NB4 (cell line): ENCODE measurements around the gene NFIX.

Experiments
- CTCF ChIP-seq: IDR thresholded peaks from one replicate; pipeline ENCODE4 v1.5.1; 2012; ENCODE audit warnings: low read depth, low read length
- POLR2A ChIP-seq: IDR thresholded peaks from 2 replicates; pipeline ENCODE4 v1.6.1; 2011; ENCODE audit warnings: mild to moderate bottlenecking; ENCODE audit not compliant: insufficient read length; ENCODE audit errors: extremely low read depth

DNA sequence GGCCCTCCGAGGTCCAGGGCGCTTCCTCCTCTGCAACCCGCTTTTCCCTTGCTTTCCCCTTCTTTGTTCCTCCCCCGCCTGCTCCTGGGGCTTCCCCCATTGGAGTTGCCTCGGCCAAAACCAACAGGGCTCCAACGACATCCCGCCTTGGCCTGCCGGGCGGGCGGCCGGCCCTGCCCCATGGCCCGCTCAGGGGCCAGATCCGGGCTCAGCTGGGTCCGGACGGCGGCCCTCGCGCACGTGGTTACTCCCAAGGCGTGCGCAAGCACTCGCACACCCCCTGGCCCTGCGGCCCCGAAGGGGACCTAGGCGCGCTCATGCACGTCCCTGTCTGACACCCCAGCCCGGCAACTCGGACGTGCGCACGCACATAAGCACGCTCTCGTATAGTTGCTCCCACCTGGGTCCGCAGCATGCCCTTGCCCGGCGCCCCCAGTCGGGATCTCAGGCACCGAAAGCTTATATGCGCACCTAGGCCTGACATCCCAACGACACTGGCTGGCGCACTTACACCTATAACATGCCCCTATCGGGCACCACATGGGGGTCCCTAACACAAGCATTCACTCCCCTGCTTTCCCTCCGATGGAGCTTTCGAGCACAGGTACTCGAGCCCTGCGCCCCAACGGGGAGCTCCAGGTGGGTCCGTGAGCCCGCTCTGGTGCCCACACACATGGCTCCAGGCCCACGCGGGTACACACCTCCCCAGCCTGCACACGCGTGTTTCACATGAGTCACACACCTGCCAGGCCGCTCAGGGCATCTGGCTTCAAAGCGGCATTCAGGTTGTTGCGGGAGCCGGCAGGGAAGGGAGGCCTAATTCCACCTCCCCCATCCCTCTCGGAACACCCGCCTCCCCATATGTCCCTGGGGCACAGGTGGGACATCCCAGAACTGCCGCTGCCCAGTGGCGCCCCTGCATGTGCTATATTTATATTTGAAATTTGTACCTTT lies 15.0 kb downstream of the NFIX start:
- TF ChIP-seq POLR2A, result no peak
- TF ChIP-seq CTCF, result no peak
